Measurements from ENCODE around the gene NLRP9. TPM values are rescaled to one million over a fixed set of nuclear protein-coding genes. Genes with fewer than 3 reads are reported as not detected.
"Not testable (repeated sequence)": the region's sequence is repeated elsewhere in the genome, so short reads cannot be mapped to it uniquely, and the experiment has no call there.

Gene NLRP9
- polyA plus RNA-seq, 2 of the 4 experiments (the other 2 are of a cell fraction), result not detected

- FAIRE-seq; H3K4me1 ChIP-seq; ATAC-seq; H3K27ac ChIP-seq; CTCF ChIA-PET; H3K4me2 ChIP-seq; POLR2A ChIA-PET; DNase-seq (ENCODE audit: low read depth in 1 of 2, low spot score in 1 of 2); H3K4me3 ChIP-seq: not testable (repeated sequence)
- 33% methylated on average over 13 of the region's 13 CpGs for WGBS (ENCODE audit: missing lambda C conversion rate)
- peaks cover 54% of the 10 kb centered on the region for H3K9me3 ChIP-seq
Observed at GRCh38 chr19:55717879-55718711, 20.1 kb downstream of the NLRP9 start.

- CTCF ChIA-PET, result interaction anchor here (0.7 to 2.6 kb wide), 2 partner anchors 10 to 15 kb away, joined by 4 to 7 read pairs; no protein-coding TSS in a partner anchor
- peaks cover 52% of the 10 kb centered on the region for H3K9me3 ChIP-seq
- no peak for DNase-seq (ENCODE audit: low read depth in 1 of 2, low spot score in 1 of 2)
- H3K4me2 ChIP-seq, result no peak overlapping the region
- no peak overlapping the region for H3K27ac ChIP-seq
- POLR2A ChIA-PET, result no interaction called here
- no peak overlapping the region for H3K4me3 ChIP-seq
- TF ChIP-seq FOXS1 (CRISPR knock-in tag; IDR thresholded peaks at IDR 0.05) (no peak), SREBF2 (IDR thresholded peaks at IDR 0.05) (no peak), NPAS2 (CRISPR knock-in tag; IDR thresholded peaks at IDR 0.05; ENCODE audit: borderline replicate concordance) (no peak), ZC3H11A (IDR thresholded peaks at IDR 0.05) (no peak), ESRRA (IDR thresholded peaks at IDR 0.05; ENCODE audit: borderline replicate concordance, low read length) (no peak), CEBPB (IDR thresholded peaks at IDR 0.05) (no peak), BHLHE40 (IDR thresholded peaks at IDR 0.05; ENCODE audit: low read depth, low read length) (no peak), HES2 (IDR thresholded peaks at IDR 0.05) (no peak), MAX (IDR thresholded peaks at IDR 0.05) (no peak), ZFP36 (IDR thresholded peaks at IDR 0.05; ENCODE audit: borderline replicate concordance, partially characterized antibody) (no peak), EP300 (IDR thresholded peaks at IDR 0.05) (no peak), ZNF302 (CRISPR knock-in tag; IDR thresholded peaks at IDR 0.05) (no peak), FOSB (CRISPR knock-in tag; IDR thresholded peaks at IDR 0.05) (no peak), MYC (IDR thresholded peaks at IDR 0.05; ENCODE audit: borderline replicate concordance, low read length) (no peak), EHF (CRISPR knock-in tag; IDR thresholded peaks at IDR 0.05) (no peak), ELK1 (IDR thresholded peaks at IDR 0.05; ENCODE audit: low read depth, low read length) (no peak)
- FAIRE-seq, result no peak
- WGBS (ENCODE audit: missing lambda C conversion rate), result 30% methylated on average over 11 of the region's 11 CpGs
- no peaks in the 10 kb centered on the region for H3K4me1 ChIP-seq
- ATAC-seq, result no peak
Observed at GRCh38 chr19:55717251-55717650, 21.0 kb downstream of the NLRP9 start.

GRCh38 chr19:55716531-55716930 is 21.7 kb downstream of the NLRP9 start:
- no peak for DNase-seq (ENCODE audit: low read depth in 1 of 2, low spot score in 1 of 2)
- ChIA-PET CTCF (interaction anchor here (0.7 to 2.6 kb wide), 3 partner anchors 9 to 537 kb away, joined by 3 to 7 read pairs (median 4); no protein-coding TSS in a partner anchor), POLR2A (no interaction called here)
- no peaks in the 10 kb centered on the region for H3K4me1 ChIP-seq
- no peak for ATAC-seq
- no peak overlapping the region for H3K27ac ChIP-seq
- 44% methylated on average over 15 of the region's 15 CpGs for WGBS (ENCODE audit: missing lambda C conversion rate)
- H3K4me3 ChIP-seq, result no peak overlapping the region
- H3K9me3 ChIP-seq, result peaks cover 52% of the 10 kb centered on the region
- no peak for FAIRE-seq
- TF ChIP-seq FOSL2 (IDR thresholded peaks at IDR 0.05), result no peak
- no peak for TF ChIP-seq FOSL2 (CRISPR knock-in tag; IDR thresholded peaks at IDR 0.05)
- H3K4me2 ChIP-seq, result no peak overlapping the region

Data from A549 (cell line).